ENCODE data around the gene NTM. TPM values are rescaled to one million over a fixed set of nuclear protein-coding genes. Genes with fewer than 3 reads are reported as not detected.

The NTM gene
- total and polyA plus RNA-seq, 2 donors from 2014 or later, result 0.92 to 10.3 TPM

- H3K36me3 ChIP-seq (ENCODE audit: control insufficient read depth in 2 of 3, insufficient read depth in 3 of 3, low read length in 3 of 3), result no peaks in the 10 kb centered on the region
- H3K4me3 ChIP-seq (ENCODE audit: low read length in 3 of 3), result no peak overlapping the region
- TF ChIP-seq CTCF (IDR thresholded peaks at IDR 0.05; ENCODE audit: borderline replicate concordance, extremely low read depth, insufficient read depth), result no peak
- H3K27ac ChIP-seq (ENCODE audit: low read depth in 2 of 2, low read length in 2 of 2), result no peak overlapping the region
- H3K9ac ChIP-seq (ENCODE audit: low read length in 3 of 3), result no peak overlapping the region
- no peaks in the 10 kb centered on the region for H3K4me1 ChIP-seq (ENCODE audit: control insufficient read depth in 2 of 3, insufficient read depth in 2 of 3, low read depth in 1 of 3, low read length in 3 of 3)
- no peaks in the 10 kb centered on the region for H3K9me3 ChIP-seq (ENCODE audit: control insufficient read depth in 2 of 3, insufficient read depth in 1 of 3, low read length in 3 of 3)
- no peaks in the 10 kb centered on the region for H3K27me3 ChIP-seq (ENCODE audit: control insufficient read depth, insufficient read depth, low read length)
- FAIRE-seq, result no peak
- no peak for DNase-seq
- intact Hi-C loops (cut with DNase I), result no loop called here
Observed at GRCh38 chr11:132257871-132258270, 887.5 kb downstream of the NTM start.

GRCh38 chr11:132258875-132259274 lies 888.5 kb downstream of the NTM start:
- H3K36me3 ChIP-seq (ENCODE audit: control insufficient read depth in 2 of 3, insufficient read depth in 3 of 3, low read length in 3 of 3), result no peaks in the 10 kb centered on the region

GRCh38 chr11:132260636-132261035 lies 890.2 kb downstream of the NTM start:
- no peak overlapping the region for H3K4me3 ChIP-seq (ENCODE audit: low read length in 3 of 3)
- H3K27me3 ChIP-seq (ENCODE audit: control insufficient read depth, insufficient read depth, low read length), result no peaks in the 10 kb centered on the region
- no peaks in the 10 kb centered on the region for H3K4me1 ChIP-seq (ENCODE audit: control insufficient read depth in 2 of 3, insufficient read depth in 2 of 3, low read depth in 1 of 3, low read length in 3 of 3)
- H3K9ac ChIP-seq (ENCODE audit: low read length in 3 of 3), result no peak overlapping the region
- H3K9me3 ChIP-seq (ENCODE audit: control insufficient read depth in 2 of 3, insufficient read depth in 1 of 3, low read length in 3 of 3), result no peaks in the 10 kb centered on the region
- intact Hi-C loops (cut with DNase I), result no loop called here
- no peak for TF ChIP-seq CTCF (IDR thresholded peaks at IDR 0.05; ENCODE audit: borderline replicate concordance, extremely low read depth, insufficient read depth)
- no peaks in the 10 kb centered on the region for H3K36me3 ChIP-seq (ENCODE audit: control insufficient read depth in 2 of 3, insufficient read depth in 3 of 3, low read length in 3 of 3)
- no peak for FAIRE-seq
- no peak for DNase-seq
- H3K27ac ChIP-seq (ENCODE audit: low read depth in 2 of 2, low read length in 2 of 2), result no peak overlapping the region

More at GRCh38 chr11:132258875-132259274, 888.5 kb downstream of the NTM start:
- H3K27me3 ChIP-seq (ENCODE audit: control insufficient read depth, insufficient read depth, low read length), result no peaks in the 10 kb centered on the region
- no peak overlapping the region for H3K4me3 ChIP-seq (ENCODE audit: low read length in 3 of 3)
- DNase-seq, result no peak
- no peak overlapping the region for H3K9ac ChIP-seq (ENCODE audit: low read length in 3 of 3)
- TF ChIP-seq CTCF (IDR thresholded peaks at IDR 0.05; ENCODE audit: borderline replicate concordance, extremely low read depth, insufficient read depth), result no peak
- FAIRE-seq, result no peak
- H3K4me1 ChIP-seq (ENCODE audit: control insufficient read depth in 2 of 3, insufficient read depth in 2 of 3, low read depth in 1 of 3, low read length in 3 of 3), result no peaks in the 10 kb centered on the region
- no peaks in the 10 kb centered on the region for H3K9me3 ChIP-seq (ENCODE audit: control insufficient read depth in 2 of 3, insufficient read depth in 1 of 3, low read length in 3 of 3)
- intact Hi-C loops (cut with DNase I), result no loop called here
- H3K27ac ChIP-seq (ENCODE audit: low read depth in 2 of 2, low read length in 2 of 2), result no peak overlapping the region

- H3K9ac ChIP-seq (ENCODE audit: low read length in 3 of 3), result no peak overlapping the region
- H3K9me3 ChIP-seq (ENCODE audit: control insufficient read depth in 2 of 3, insufficient read depth in 1 of 3, low read length in 3 of 3), result no peaks in the 10 kb centered on the region
- no peak for TF ChIP-seq CTCF (IDR thresholded peaks at IDR 0.05; ENCODE audit: borderline replicate concordance, extremely low read depth, insufficient read depth)
- no peak for FAIRE-seq
- no peaks in the 10 kb centered on the region for H3K4me1 ChIP-seq (ENCODE audit: control insufficient read depth in 2 of 3, insufficient read depth in 2 of 3, low read depth in 1 of 3, low read length in 3 of 3)
- H3K27ac ChIP-seq (ENCODE audit: low read depth in 2 of 2, low read length in 2 of 2), result no peak overlapping the region
- H3K36me3 ChIP-seq (ENCODE audit: control insufficient read depth in 2 of 3, insufficient read depth in 3 of 3, low read length in 3 of 3), result no peaks in the 10 kb centered on the region
- intact Hi-C loops (cut with DNase I), result no loop called here
- DNase-seq, result no peak
- no peaks in the 10 kb centered on the region for H3K27me3 ChIP-seq (ENCODE audit: control insufficient read depth, insufficient read depth, low read length)
- H3K4me3 ChIP-seq (ENCODE audit: low read length in 3 of 3), result no peak overlapping the region
Observed at GRCh38 chr11:132263241-132263640, 892.8 kb downstream of the NTM start.
